Right lobe of liver (tissue), 4 donors: Measurements from ENCODE around the gene SUSD5.

Experiments used
- POLR2A ChIP-seq: fragments of 450-650 bp; IDR thresholded peaks from one replicate; pipeline ENCODE4 v1.6.1; 2017; ENCODE audit warnings: antibody characterized with exemption, mild to moderate bottlenecking
- TF ChIP-seq, protein P1 (sequence below), 4 donors: fragments of 200-600 bp in 3 of 4; fragments of 450-650 bp in 1 of 4; IDR thresholded peaks; one replicate each; pipeline versions ENCODE4 v1.5.1 to v1.8.0; 2016 to 2022; ENCODE audit warnings: antibody characterized with exemption in 4 of 4, mild to moderate bottlenecking in 2 of 4
- donor health status: DM: no; HTN: no; CAD: no.
- donor health status: DM: no; HTN: no; CAD: no.
- donor health status: DM: no; HTN: yes; CAD: no.

DNA sequence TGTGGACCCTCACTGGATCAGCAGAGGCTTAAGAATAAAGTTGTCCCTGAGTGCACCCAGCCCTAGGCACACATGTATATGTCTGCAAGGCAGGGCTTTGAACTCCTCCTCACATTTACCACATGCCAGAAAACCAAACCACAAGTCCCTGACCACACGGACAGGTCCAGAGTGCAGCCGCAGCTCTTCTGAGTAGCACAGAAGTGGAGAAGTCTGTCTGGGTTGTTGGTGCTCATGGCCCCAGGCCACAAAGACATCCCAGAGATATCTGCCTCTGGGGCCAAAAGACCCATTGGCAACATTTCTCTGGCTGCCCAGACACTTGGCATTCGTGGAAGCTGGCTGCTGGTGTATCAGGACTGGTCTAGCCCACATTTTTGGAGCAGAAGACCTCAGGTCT is 17.4 kb downstream of the SUSD5 start:
- no peak for TF ChIP-seq POLR2A
- TF ChIP-seq, protein P1, sequence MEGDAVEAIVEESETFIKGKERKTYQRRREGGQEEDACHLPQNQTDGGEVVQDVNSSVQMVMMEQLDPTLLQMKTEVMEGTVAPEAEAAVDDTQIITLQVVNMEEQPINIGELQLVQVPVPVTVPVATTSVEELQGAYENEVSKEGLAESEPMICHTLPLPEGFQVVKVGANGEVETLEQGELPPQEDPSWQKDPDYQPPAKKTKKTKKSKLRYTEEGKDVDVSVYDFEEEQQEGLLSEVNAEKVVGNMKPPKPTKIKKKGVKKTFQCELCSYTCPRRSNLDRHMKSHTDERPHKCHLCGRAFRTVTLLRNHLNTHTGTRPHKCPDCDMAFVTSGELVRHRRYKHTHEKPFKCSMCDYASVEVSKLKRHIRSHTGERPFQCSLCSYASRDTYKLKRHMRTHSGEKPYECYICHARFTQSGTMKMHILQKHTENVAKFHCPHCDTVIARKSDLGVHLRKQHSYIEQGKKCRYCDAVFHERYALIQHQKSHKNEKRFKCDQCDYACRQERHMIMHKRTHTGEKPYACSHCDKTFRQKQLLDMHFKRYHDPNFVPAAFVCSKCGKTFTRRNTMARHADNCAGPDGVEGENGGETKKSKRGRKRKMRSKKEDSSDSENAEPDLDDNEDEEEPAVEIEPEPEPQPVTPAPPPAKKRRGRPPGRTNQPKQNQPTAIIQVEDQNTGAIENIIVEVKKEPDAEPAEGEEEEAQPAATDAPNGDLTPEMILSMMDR (IDR thresholded peaks at IDR 0.05) = no peak
